ENCODE results near the gene SEPTIN12. TPM values are rescaled to one million over a fixed set of nuclear protein-coding genes. Genes with fewer than 3 reads are reported as not detected.
A peak's percentile ranks its signal among the peaks of the same experiment; 100 is the strongest.

Gene SEPTIN12
- total RNA-seq, 1 donor from 2014 or later, result not detected

DNA sequence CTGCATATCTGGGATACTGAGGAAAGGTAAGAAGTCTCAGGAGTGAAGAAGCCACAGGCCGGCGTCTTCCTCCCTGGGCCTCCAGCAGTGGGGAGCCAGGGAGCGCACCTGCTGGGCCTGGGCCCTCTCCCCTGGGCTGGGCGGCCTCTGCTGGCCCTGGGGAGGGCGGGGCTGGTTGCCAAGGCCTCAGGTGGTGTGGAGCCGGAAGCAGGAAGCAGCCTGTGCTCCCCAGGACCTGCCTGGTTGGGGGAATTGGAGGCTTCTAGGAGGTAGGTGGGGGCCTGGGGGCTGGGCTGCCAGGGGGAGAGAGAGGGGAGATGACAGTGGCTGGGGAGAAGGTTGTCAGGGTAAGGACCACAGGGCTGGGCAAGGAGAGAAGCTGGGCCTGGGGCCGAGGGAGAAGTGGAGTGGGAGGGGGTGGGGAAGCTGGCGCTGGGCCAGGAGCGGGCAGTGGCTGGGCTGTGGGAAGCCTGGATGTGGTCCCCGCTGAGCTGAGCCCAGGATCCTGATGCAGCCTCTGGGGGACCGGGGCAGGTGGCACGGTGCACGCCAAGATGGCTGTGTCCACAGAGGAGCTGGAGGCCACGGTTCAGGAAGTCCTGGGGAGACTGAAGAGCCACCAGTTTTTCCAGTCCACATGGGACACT lies 7.2 kb upstream of the SEPTIN12 start, which contains the start of gene SMIM22:
SMIM22 (plus strand) TSS at position 189 of the 647 bp plus-strand sequence; CDS start at position 555, 366 bp downstream.
- Mint-ChIP-seq H3K27ac (no peak within 1 kb of the TSS), H3K36me3 (no peaks in the 10 kb centered on the region), H3K4me1 (ENCODE audit: unreplicated experiment) (peaks cover 1% of the 10 kb centered on the region), H3K27me3 (no peaks in the 10 kb centered on the region), H3K9me3 (no peaks in the 10 kb centered on the region), H3K4me3 (no peak within 1 kb of the TSS)
- DNase-seq (ENCODE audit: extremely low spot score, unreplicated experiment), result no peak
- TF ChIP-seq, protein P1, sequence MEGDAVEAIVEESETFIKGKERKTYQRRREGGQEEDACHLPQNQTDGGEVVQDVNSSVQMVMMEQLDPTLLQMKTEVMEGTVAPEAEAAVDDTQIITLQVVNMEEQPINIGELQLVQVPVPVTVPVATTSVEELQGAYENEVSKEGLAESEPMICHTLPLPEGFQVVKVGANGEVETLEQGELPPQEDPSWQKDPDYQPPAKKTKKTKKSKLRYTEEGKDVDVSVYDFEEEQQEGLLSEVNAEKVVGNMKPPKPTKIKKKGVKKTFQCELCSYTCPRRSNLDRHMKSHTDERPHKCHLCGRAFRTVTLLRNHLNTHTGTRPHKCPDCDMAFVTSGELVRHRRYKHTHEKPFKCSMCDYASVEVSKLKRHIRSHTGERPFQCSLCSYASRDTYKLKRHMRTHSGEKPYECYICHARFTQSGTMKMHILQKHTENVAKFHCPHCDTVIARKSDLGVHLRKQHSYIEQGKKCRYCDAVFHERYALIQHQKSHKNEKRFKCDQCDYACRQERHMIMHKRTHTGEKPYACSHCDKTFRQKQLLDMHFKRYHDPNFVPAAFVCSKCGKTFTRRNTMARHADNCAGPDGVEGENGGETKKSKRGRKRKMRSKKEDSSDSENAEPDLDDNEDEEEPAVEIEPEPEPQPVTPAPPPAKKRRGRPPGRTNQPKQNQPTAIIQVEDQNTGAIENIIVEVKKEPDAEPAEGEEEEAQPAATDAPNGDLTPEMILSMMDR (conservative IDR thresholded peaks at IDR 0.05), result no peak

DNA sequence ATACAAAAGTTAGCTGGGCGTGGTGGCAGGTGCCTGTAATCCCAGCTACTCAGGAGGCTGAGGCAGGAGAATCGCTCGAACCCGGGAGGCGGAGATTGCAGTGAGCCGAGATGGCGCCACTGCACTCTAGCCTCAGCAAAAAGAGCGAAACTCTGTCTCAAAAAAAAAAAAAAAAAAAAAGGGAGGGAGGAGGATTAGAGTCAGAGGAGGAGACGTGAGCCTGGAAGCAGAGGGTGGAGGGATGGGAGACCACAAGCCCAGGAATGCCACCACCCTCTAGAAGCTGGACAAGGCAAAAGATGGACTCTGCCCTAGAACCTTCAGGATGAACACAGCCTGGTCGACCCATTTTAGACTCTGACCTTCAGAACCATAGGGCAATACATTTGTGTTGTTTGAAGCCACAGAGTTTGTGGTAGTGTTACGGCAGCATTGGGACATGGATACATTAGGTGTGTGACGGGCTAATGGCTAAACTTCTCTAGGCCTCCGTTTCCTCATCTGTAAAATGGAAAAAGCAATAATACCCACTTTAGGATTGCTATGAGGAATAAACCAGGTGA lies 4.9 kb upstream of the SEPTIN12 start:
- Mint-ChIP-seq H3K27me3 (no peaks in the 10 kb centered on the region), H3K4me1 (ENCODE audit: unreplicated experiment) (no peaks in the 10 kb centered on the region), H3K27ac (no peak overlapping the region), H3K9me3 (no peaks in the 10 kb centered on the region), H3K36me3 (no peaks in the 10 kb centered on the region), H3K4me3 (no peak overlapping the region)
- DNase-seq (ENCODE audit: extremely low spot score, unreplicated experiment), result no peak
- TF ChIP-seq, protein P1 (conservative IDR thresholded peaks at IDR 0.05), result no peak

DNA sequence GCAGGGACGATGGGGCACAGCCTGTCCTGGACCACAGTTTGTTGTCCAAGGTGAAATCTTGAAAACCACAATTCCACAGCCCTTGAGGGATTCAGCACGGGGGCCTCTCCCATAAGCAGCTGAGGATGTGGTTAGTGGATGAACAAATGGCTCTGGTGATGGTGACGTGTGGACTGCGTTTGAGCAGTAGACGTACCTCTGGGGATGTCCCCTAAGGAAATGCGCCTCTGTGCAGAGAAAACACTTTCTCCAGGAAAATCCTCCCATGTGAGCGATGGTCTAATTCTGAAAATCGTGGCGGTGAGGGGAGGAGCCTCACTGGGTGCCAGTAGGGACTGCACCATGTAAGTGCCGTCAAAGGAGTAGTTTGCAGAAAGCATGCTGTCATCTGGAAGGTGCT lies 2.7 kb upstream of the SEPTIN12 start:
- Mint-ChIP-seq H3K27ac (peak overlapping the region; percentile 16), H3K4me3 (no peak overlapping the region), H3K9me3 (no peaks in the 10 kb centered on the region)

DNA sequence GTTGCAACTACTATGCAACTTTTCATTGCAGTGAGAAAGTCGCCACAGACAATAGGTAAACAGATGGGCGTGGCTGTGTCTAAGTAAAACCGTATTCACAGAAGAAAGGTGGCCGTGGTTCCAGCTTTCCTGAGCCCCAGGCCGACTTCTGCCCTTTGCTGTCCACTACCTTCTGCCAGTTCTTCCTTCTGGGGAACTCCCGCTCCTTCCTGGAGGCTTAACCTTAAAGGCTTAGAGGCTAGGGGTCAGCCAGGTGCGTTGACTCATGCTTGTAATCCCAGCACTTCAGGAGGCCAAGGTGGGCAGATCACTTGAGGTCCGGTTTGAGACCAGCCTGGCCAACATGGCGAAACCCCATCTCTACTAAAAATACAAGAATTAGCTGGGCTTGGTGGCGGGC lies 2.1 kb upstream of the SEPTIN12 start:
- H3K27me3 Mint-ChIP-seq, result no peaks in the 10 kb centered on the region
- H3K9me3 Mint-ChIP-seq, result no peaks in the 10 kb centered on the region
- DNase-seq (ENCODE audit: extremely low spot score, unreplicated experiment), result no peak
- no peaks in the 10 kb centered on the region for H3K36me3 Mint-ChIP-seq
- H3K27ac Mint-ChIP-seq, result no peak overlapping the region
- no peaks in the 10 kb centered on the region for H3K4me1 Mint-ChIP-seq (ENCODE audit: unreplicated experiment)
- H3K4me3 Mint-ChIP-seq, result no peak overlapping the region
- TF ChIP-seq, protein P1 (conservative IDR thresholded peaks at IDR 0.05), result no peak

More for the DNA sequence above, 2.7 kb upstream of the SEPTIN12 start:
- H3K4me1 Mint-ChIP-seq (ENCODE audit: unreplicated experiment), result no peaks in the 10 kb centered on the region
- no peaks in the 10 kb centered on the region for H3K36me3 Mint-ChIP-seq
- DNase-seq (ENCODE audit: extremely low spot score, unreplicated experiment), result no peak
- no peaks in the 10 kb centered on the region for H3K27me3 Mint-ChIP-seq
- TF ChIP-seq, protein P1 (conservative IDR thresholded peaks at IDR 0.05), result no peak

DNA sequence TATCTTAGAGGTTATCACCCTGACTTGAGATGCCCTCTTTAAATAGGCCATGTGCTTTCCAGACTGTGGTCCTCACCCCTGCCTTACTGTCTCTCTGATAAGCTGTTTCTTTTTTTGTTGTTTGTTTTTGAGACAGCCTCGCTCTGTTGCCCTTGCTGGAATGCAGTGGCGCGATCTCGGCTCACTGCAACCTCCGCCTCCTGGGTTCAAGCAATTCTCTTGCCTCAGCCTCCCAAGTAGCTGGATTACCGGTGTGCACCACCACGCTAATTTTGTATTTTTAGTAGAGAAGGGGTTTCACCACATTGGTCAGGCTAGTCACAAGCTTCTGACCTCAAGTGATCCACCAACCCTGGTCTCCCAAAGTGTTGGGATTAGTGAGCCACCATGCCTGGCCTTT lies 765 bp upstream of the SEPTIN12 start:
- no peak overlapping the region for H3K4me3 Mint-ChIP-seq
- H3K27me3 Mint-ChIP-seq, result no peaks in the 10 kb centered on the region
- no peak for DNase-seq (ENCODE audit: extremely low spot score, unreplicated experiment)
- H3K36me3 Mint-ChIP-seq, result no peaks in the 10 kb centered on the region
- no peaks in the 10 kb centered on the region for H3K9me3 Mint-ChIP-seq
- no peaks in the 10 kb centered on the region for H3K4me1 Mint-ChIP-seq (ENCODE audit: unreplicated experiment)
- TF ChIP-seq, protein P1 (conservative IDR thresholded peaks at IDR 0.05), result no peak
- peak overlapping the region; percentile 64 for H3K27ac Mint-ChIP-seq

All from type B pancreatic cell (in vitro differentiated cells).